Neural progenitor cell (in vitro differentiated cells): ENCODE results near the gene ADCY9.

ENCODE experiments used
- CTCF ChIP-seq: fragments of 200-600 bp; sonication (generic); IDR thresholded peaks from 2 replicates; pipeline ENCODE4 v1.5.1; 2017; ENCODE audit warnings: antibody characterized with exemption, mild to moderate bottlenecking
- EZH2 ChIP-seq: fragments of 200-600 bp; sonication (generic); IDR thresholded peaks from 2 replicates; pipeline ENCODE4 v1.6.1; 2017; ENCODE audit warnings: antibody characterized with exemption, mild to moderate bottlenecking, moderate library complexity
- EZH2phosphoT487 ChIP-seq: fragments of 200-600 bp; sonication (generic); IDR thresholded peaks from 2 replicates; pipeline ENCODE4 v1.6.1; 2017; ENCODE audit warnings: antibody characterized with exemption

DNA sequence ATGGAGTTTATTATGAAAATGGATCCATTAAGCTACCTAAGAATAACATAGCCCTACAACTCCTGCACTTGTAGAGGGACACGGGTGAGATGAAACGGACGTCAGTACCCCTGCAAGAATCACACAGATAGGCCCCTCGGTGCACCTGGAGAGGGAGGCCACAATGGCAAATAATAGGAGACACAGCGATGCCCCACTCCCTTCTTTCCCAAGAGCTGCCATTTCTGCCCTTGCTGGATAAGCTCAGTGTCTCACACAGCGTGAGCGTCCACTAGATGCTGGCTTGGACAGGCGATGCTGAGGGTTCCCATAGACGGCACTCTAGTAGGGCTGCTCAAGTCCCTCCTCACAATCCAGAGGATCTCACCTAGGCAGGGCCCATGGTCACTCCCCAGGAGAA lies 67.8 kb downstream of the ADCY9 start:
- TF ChIP-seq CTCF (no peak), EZH2 (no peak), EZH2phosphoT487 (no peak)
